A204.1 (cell line): ENCODE results near the gene NXPE3.

Experiments
- FAIRE-seq: peaks from 2 replicates; lab custom pipeline; 2012; peaks lifted over from hg19 to GRCh38; lab: Jason Lieb, UNC

Gene NXPE3

DNA sequence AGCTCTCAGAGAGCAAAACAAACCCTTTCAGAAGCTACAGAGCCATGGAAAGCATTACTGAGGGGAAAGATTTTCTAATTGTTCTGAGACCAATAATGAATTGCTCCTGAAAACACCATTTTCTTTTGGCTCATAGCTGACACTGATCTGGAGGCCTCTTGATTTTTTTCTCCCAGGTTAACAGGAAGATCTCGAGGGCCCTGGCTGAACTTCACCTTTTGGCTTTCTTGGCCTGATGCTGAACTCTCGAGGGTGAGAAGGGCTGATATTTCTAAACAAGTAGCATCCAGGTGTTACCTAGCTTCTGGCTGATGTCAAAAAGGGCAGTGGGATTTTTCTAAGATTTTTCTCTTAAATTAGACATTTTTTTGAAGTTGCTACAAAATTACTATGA lies 50.4 kb downstream of the NXPE3 start:
- no peak for FAIRE-seq

DNA sequence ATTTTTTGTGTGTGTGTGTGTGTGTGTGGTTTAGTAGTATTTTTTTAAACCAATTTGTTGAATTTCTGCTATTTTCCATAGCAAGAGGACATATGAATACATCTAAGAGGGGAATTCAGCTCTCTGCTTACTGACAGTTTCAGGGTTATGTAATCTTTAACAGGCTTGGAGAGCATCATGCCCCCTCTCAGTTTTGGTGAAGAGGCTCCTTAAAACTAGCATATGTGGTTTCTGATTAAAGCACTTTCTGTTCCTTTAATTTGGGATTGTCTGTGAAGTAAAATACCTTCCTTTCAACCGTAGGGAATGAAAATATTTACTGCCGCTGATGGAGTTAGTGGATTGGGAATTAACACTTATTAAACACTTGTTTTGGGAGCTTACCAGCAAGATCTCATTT lies 50.9 kb downstream of the NXPE3 start:
- no peak for FAIRE-seq

DNA sequence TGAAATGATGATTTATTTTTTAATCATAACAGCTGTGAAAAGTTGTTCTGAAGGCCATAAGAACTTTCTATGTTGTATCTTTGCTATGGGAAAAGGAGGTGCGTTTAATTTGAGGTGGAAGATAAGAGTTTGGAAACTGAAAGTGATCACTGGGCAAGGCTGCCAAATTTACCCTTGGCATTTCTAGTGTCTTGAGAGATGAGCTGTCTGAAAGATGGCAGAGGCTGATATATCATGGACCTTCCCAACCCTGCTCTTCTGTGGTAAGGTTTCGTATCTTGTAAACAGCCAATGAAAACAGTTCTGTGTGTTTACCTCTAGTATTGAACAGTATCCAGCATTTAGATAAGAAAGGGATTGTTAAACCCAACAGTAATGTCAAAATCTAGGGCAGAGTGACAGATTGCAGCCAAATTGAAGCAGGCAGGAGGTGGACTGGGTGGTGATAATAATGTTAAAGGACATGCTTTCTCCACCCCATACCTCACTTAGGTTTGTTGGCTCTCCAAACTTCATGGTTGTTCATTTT lies 54.5 kb downstream of the NXPE3 start:
- no peak for FAIRE-seq

DNA sequence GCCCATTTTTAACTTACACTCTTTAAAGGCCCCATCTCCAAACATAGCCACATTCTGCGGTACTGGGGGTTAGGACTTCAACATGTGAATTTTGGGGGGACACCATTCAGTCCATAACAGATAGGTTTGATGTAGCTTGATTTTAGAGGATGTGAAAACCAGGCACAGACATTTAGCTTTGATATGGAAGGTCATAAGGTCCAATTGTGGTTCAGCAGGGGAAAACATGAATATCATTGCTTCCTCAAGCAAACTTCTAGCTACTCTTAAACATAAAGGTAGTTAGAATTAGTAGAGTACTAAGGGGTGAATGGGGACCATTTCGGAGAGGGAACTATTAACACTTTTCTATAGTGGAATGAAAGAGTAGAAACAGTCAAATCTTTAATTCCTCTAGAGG lies 56.7 kb downstream of the NXPE3 start:
- FAIRE-seq, result no peak

DNA sequence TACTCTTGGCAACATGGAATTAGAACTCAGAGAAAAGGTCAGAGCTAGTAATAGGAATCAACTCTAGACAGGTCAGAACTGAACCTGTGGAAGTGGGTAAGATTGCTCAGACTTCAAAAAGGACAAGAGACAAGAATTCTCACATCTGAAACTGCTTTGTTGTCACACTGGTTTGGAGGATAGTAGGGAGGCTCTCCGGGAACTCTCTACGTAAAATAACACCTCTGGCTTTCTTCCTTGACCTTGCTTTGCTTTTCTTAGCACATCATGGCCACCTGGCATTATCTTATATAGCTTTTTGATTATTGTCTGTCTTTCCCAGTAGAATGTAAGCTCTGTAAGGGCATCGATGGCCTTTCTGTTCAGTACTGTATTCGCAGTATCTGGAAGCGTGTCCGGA lies 57.1 kb downstream of the NXPE3 start:
- no peak for FAIRE-seq

DNA sequence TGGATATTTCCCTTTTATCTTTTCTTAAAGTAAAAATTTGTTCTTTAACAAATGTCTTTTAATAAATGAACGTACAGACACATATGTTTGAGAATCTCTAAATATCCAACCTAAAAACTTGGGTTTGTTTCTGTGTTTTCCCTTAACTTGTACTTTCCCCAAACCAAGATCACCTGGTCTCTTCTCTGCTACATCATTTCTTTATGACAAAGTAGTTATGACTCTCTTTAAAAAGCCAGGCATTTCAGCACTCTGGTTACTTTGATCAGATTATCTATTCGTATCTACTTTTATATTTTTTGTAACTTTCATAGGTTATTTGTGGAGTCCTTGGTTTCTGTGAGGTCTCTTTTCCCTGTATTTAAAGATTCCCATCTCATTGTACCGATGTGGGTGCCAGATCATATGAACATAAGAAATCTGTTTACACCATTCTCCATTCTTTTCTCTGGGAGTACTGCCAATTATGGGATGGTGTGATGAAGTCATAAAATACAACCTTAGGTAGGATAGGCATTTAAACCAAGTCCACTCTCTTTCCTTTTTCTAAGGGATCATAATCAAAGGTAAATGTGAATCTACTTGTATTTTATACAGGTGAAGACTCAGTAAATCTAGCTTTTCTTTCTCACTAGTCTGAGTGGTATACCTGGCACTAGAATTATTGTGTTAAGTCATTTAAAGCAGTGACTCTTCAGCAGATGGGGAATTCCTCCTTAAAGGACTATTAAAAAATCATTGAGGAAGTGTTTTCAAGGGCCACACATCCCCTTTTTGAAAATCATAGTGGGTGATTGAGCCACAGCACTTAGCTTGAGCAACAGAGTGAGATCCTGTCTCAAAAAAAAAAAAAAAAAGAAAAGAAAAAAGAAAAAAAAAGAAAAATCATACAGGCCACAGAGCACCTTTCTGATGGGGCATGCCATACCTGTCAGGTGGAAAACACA lies 57.9 kb downstream of the NXPE3 start:
- FAIRE-seq, result no peak

DNA sequence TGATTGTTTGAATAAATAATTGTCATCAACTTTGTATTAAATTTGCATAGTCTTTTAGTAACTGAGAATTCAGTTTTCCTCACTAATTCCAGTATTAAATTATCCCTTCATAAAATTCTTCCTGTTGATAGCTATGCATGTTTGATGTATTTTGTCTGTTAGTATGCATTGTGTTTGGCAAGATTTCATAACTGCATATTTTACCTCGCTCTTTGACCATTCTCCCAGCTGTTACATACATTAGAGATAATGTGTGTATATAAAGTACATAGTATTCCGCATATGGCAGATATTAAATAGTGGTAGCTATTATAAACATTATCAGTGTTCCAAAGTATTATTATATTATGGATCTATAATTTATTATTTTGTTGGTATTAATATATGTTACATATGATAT lies 59.7 kb downstream of the NXPE3 start:
- FAIRE-seq, result no peak

DNA sequence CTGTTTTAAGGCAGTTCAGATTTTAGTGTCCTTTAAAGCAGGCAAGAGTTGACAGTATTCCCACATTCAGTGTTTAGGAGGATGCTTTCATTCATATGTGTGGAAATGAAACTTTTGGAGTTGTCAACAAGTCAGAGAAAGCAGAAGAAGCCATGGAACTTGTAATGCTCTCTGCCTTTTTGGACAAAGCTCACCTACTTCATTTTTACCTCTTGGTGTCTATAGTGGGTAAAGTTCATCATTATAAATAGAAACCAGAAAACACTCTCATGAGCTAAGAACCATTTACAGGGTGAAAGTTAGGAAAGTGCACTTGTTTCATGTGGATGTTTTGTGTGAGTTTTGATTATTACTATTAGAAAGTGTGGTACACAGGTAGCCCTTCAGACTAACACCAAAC lies 61.1 kb downstream of the NXPE3 start:
- no peak for FAIRE-seq

DNA sequence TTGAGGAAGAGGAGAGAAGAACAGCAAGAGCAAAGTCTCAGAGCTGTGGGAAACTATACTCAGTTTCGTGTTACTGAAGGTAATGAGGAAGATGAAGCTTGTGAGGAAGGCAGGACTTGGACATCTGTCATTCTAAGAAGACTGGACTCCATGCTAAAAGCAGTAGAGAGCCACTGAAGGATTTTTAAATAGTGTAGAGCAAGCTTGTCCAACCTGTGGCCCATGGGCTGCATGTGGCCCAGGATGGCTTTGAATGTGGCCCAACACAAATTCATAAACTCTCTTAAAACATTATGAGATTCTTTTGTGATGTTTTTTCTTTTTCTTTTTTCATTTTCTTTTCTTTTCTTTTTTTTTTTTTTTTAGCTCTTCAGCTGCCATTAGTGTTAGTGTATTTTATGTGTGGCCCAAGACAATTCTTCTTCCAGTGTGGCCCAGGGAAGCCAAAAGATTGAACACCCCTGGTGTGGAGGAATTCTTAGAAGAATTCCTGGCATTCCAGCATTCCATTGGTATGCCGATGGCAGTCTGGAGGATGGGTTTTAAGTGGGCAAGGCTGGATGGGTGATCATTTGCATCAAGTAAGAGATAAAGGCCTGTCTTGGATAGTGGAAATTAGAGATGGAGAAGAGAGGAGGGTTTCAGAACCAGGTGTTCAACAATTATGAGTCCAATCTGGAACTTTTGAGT lies 63.4 kb downstream of the NXPE3 start:
- FAIRE-seq, result no peak

DNA sequence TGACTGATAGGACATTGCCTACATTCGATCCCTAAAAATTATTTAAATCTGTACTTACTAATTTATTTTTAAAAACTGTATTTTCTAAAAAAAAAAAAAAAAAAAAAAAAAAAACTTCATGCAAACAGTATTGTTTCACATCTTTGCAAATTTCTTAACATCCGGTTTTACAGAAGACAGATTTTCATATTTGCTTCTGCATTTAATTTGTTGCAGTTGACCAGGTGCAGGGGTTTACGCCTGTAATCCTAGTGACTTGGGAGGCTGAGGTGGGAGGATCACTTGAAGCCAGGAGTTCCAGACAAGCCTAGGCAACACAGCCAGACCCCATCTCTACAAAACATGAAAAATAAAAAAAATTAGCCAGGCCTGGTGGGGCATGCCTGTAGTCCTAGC lies 63.9 kb downstream of the NXPE3 start:
- FAIRE-seq, result no peak

DNA sequence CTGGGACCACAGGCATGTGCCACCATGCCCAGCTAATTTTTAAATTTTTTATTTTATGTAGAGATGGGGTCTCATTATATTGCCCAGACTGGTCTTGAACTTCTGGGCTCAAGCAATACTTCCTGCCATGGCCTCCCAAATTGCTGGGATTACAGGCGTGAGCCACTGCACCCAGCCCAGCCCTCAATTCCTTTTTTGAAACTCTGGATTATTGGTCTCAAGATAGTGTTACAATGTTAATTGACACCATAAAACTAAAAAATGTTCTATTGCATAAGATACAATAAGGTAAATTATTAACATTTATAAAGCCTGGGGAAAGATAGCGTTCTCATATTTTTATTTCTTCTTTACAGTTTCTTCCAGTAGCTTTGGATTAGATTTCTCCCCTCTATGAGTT lies 66.4 kb downstream of the NXPE3 start:
- FAIRE-seq, result no peak

DNA sequence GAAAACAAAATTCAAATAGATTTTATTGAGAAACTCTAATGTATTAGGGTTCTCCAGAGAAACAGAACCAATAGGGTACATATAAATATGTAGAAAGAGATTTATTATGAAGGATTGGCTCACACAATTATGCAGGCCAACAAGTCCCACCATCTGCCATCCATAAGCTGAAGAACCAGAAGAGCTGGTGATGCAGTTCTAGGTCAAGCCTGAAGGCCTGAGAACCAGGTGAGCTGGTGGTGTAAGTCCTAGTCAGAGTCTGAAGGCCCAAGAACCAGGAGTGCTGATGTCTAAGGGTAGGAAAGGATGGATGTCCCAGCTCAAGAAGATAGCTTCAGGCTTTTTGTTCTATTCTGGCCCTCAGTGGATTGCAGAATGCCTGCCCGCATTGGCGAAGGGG lies 67.7 kb downstream of the NXPE3 start:
- FAIRE-seq, result no peak

DNA sequence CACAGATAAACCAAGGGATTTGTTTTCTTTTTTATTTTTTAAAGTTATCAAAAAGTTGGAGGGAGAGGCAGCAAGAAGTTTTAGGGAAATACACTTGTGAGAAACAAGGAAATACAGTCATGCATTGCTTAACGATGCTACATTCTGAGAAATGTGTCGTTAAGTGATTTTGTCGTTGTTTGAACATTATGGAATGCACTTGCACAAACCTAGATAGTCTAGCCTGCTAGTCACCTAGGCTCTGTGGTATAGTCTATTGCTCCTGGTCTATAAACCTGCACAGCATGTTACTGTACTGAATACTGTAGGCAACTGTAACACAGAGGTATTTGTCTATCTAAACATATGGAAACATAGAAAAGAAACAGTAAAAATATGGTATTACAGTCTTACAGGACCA lies 68.3 kb downstream of the NXPE3 start:
- FAIRE-seq, result no peak

DNA sequence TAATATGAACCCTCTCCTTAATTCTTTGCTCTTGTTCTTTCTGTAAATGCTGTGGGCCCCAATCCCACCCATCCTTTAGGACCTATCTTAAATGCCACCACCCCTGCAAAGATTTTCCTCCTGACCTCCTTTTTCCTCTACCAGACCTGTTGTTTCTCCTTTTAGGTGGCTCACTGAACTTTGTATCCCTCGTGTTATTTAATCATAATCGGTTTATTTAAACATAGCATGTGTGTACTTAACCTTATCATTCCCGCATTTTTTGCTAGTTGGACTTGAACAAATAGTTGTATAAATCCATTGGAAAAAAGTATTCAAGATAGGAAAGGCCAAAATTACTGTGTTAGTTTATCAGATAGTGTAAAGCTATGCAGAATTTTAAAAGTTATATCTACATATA lies 69.3 kb downstream of the NXPE3 start:
- no peak for FAIRE-seq

DNA sequence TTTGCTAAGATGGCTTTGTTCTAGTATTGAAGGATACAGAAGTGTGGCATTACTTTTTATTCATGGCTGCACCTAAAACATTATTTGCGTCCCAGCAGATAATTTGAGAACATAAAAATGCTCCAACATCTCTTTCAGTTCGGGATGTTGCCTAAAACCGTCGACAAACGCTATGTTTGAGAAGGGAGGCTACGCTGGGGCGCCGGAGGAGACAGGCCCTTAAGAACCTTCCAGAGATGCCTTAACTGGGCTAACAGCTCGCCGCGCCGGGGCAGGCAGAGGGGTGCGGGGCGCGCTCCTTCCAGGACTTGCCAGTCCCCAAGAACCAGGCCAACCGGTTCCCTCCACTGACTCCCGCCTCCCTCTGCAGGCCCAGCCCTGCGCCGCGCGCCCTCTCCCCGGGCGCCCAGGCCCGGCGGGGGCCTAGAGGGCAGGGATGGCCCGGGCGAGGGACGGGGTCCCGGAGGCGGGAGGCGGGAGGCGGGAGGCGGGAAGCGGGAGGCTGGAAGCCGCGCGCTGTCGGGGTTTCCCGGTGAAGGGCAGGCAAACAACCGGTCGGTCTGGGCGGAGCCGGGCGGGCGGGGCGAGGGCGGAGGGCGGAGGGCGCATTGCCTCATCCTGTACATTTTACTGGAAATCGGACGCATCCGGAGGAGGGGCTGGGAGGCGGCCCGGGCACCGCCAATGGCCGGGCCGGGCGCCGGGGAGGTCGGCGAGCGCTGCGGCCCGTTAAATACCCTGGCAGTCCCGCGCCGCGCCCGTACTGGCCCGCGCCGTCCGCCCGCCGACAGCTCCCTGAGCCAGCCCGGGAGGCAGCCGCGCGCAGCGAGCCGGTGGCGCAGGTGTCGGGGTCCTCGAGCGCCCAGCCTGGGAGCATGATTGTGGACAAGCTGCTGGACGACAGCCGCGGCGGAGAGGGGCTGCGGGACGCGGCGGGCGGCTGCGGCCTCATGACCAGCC lies 70.0 kb downstream of the NXPE3 start, which contains the start of gene NFKBIZ:
TSS of gene NFKBIZ (plus strand) at position 761 of the 960 bp plus-strand sequence. CDS start at position 876, 115 bp downstream.
- no peak for FAIRE-seq

DNA sequence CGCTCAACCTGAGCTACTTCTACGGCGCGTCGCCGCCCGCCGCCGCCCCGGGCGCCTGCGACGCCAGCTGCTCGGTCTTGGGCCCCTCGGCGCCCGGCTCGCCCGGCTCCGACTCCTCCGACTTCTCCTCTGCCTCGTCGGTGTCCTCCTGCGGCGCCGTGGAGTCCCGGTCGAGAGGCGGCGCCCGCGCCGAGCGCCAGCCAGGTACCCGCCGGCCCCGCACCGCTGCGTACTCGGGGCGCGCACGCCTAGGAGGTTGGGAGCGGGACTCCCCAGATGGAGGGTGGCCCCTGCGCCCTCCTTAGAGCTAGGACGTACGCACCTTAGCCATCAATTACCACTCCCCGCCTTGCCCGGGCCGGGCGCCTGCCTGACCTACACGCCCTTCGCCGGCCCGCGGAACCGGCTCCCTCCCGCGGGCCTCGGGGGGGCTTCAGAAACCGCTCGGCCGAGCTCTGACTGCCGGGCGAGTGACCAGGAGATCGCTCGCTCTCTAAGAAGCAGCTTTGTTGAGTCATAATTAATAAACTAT lies 70.8 kb downstream of the NXPE3 start:
- no peak for FAIRE-seq

DNA sequence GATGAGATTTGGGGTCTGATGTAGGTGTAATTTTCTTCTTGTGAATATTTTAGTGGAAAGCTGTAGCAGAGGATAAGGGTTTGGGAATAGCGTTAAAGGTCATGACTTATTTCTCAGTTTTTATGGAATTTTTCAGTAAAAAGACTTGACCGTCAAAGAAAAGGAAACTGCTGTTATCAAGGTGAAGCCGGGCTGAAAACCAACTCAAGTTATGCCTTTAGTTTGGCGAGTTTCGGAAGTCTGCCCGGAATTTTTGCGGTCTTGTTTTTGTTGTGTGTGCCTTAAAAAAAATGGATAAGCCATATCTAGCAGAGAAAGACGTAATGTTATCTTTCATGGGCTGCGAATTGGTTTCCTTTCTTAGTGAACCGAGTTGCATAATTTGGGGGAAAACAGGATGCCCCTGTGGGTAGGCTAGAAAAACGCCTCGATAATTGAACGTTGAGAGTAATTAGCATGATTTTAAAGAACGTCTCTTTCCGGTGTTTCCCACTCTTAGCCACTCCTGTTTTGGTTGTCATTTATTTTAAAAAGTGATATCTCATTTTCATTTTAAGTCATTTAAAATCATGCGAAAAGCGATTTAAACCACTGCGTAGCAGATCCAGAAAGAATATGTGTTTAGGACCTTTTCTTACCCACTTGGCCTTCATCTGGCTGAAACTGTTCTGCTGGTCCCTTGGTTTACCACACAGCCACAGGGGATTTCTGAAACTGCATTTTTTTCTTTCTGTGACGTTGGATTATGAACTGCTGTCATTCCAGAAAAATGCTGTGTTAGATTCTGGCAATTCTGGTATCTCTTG lies 71.4 kb downstream of the NXPE3 start:
- no peak for FAIRE-seq

DNA sequence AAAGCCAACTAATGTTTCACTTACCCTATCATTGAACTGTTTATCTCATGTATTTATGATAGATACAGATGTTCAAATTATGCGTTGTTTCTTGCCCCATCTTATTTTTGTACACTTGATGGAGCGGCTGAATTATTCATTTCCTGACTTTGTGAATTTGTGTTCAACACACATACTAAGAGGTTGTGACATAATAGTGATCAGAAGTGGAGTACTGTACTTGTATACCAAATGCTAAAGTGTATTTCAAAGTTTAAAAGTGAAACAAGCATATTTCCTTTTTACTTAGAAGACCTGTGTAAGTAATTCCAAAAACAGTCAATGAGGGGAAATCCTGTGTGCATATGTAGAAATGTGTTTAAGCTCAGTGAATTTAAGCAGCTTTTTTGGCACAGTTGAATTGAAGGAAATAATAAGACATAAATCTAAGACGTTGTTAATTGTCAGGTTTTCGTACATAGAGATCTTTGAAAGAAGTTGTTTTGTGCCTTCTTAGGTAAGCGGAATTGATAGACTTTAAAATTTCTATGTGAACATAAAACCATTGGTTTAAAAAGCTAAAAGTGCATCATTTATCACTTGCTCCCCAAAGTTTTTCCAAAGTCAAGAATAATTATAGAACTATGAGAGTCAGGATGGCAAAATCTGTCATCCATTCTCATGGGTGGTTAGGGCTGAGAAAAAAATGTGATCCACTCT lies 72.2 kb downstream of the NXPE3 start:
- no peak for FAIRE-seq

DNA sequence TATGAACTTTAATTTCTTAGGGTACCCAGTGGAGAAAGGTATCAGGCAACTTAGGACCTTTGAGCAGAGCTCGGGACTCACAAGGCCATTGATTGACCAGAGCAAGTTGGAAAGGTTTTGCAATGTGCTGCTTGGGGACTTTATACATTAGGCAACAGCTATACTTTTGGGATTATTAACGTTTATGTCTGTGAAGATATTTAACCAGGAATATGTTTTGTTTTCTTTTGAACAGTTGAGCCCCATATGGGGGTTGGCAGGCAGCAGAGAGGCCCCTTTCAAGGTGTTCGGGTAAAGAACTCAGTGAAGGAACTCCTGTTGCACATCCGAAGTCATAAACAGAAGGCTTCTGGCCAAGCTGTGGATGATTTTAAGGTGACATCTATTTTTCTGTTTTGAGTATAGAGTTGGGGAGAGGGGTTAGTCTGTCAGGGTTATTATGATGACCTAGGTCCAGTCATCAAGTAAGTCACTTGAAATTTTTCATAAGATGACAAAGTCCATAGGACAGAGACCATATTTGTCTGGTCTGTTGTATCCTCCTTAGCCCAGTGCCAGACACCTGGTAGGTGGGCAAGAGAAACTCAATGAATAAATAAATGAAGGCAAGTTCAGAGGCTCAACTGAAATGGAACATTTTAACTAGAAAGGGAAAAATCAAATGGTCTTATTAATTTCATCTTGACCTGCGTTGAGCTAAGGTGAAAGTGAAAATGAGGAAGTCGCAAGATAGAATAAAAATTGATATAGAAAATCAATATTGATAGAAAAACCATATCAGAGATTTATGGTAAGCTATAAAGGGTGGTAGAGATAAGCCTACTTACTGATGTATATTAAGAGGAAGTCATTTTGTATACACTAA lies 73.1 kb downstream of the NXPE3 start:
- no peak for FAIRE-seq
